Fibroblast of villous mesenchyme (primary cell): ENCODE data around the gene GBF1. TPM values are rescaled to one million over a fixed set of nuclear protein-coding genes. Genes with fewer than 3 reads are reported as not detected.
A peak's percentile ranks its signal among the peaks of the same experiment; 100 is the strongest.

Experiments
- DNase-seq: peaks from one replicate; pipeline ENCODE4 v3.0.0-alpha.2; 2010; ENCODE audit warnings: low read depth
- H3K4me3 ChIP-seq: 2 replicates; pipeline ENCODE4 v1.5.1; 2011; ENCODE audit warnings: low read depth, mild to moderate bottlenecking, low read length
- total RNA-seq: library from RNA; depleted of rRNA; stranded (reverse); fragments of >200 nt; gene quantifications from 2 replicates; pipeline ENCODE4 v1.2.3, GENCODE V29; 2012
- TF ChIP-seq, protein P1 (sequence below): IDR thresholded peaks from 2 replicates; pipeline ENCODE4 v1.5.1; 2012; ENCODE audit warnings: low read depth, mild to moderate bottlenecking, low read length; ENCODE audit not compliant: insufficient read depth

GBF1 gene
- total RNA-seq, 1 donor = 58.3 TPM

DNA sequence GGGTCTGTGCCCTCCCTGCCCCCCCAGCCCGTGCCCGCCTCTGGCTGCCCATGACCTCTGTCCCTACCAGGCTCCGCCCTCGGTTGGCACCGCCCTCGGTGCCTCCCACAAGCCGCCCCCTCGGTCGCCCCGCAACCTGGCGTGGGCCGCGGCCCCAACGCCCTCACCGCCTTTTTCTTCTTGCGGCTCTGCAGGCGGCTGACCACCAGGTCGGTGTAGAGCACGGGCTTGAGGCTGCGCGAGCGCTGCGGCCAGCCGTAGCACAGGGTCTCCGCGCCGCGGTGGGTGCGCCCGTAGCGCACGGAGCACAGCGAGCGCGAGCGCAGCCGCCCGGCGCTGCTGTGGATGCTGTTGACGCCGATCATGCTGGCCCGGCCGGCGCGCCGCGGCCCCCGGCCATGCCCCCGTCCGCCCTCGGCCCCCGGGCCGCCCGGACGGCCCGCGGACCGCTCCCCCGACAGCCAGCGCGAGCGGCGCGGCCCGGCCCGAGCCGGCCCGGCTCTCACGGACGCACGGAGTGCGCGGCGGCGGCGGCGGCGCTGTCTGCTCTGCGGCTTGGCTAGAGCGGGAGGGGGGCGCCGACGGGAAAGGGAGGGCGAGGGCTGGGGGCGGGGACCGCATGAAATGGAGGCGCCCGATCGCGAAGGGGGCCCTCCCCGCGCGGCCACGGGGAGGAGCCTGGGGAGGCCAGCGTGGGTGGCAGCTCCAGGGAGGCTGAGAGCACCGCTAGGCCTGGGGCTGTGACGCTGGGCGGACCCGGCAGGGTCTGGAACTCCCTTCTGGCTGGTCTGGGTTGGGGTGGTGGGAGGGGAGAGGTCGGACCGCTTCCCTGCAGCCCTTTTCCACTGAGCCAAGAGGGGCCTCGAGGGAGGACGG is 163.6 kb downstream of the GBF1 start:
- DNase-seq = peak; percentile 65
- TF ChIP-seq, protein P1, sequence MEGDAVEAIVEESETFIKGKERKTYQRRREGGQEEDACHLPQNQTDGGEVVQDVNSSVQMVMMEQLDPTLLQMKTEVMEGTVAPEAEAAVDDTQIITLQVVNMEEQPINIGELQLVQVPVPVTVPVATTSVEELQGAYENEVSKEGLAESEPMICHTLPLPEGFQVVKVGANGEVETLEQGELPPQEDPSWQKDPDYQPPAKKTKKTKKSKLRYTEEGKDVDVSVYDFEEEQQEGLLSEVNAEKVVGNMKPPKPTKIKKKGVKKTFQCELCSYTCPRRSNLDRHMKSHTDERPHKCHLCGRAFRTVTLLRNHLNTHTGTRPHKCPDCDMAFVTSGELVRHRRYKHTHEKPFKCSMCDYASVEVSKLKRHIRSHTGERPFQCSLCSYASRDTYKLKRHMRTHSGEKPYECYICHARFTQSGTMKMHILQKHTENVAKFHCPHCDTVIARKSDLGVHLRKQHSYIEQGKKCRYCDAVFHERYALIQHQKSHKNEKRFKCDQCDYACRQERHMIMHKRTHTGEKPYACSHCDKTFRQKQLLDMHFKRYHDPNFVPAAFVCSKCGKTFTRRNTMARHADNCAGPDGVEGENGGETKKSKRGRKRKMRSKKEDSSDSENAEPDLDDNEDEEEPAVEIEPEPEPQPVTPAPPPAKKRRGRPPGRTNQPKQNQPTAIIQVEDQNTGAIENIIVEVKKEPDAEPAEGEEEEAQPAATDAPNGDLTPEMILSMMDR = no peak
- H3K4me3 ChIP-seq = peak overlapping the region; percentile 57

DNA sequence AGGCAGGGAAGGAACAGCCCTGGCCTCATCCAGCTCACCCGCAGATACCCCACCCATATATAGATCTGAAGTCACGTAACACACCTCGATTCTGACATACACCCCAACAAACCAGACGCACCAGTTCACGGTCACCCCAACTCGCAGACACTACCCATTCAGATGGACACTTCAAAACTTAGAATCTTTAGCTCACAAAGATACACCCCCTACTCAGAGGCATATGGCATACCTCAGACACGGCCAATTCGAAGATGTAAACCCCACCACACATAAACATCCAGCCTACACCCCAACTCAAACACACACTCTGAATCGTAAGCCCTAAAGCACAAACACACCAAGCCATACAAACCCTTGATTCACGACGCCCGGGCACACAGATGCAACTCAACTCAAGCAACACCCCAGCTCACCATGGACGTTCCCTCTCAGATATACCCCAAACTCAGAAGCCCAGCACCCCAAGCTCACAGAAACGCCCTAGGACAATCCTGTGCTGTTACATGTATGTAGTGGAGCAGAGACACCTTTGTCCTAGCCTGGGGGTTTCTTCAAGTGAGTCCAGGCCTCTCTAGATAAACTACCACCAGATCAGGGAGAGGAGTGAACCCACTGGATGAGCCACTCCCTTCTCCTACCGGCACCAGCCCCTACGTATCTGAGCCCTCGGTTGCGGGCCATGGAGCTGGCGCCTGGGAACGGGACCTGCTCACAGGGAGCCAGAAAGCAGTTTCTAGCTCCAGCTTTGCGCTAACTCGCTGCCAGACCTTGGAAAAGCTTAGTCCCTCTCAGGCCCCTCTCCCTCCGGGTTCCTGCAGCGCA is 164.5 kb downstream of the GBF1 start:
- TF ChIP-seq, protein P1 = no peak
- DNase-seq = no peak
- H3K4me3 ChIP-seq = peak overlapping the region; percentile 57

GRCh38 chr10:102410429-102411073 is 165.2 kb downstream of the GBF1 start:
- H3K4me3 ChIP-seq = peak overlapping the region; percentile 57
- TF ChIP-seq, protein P1 = no peak
- DNase-seq = peak; percentile 40

- TF ChIP-seq, protein P1 = no peak
- DNase-seq = no peak
- no peak overlapping the region for H3K4me3 ChIP-seq
Measured at GRCh38 chr10:102411341-102412255, 166.3 kb downstream of the GBF1 start.

GRCh38 chr10:102412293-102412692 is 167.0 kb downstream of the GBF1 start:
- no peak for DNase-seq
- TF ChIP-seq, protein P1 = no peak
- H3K4me3 ChIP-seq = no peak overlapping the region

DNA sequence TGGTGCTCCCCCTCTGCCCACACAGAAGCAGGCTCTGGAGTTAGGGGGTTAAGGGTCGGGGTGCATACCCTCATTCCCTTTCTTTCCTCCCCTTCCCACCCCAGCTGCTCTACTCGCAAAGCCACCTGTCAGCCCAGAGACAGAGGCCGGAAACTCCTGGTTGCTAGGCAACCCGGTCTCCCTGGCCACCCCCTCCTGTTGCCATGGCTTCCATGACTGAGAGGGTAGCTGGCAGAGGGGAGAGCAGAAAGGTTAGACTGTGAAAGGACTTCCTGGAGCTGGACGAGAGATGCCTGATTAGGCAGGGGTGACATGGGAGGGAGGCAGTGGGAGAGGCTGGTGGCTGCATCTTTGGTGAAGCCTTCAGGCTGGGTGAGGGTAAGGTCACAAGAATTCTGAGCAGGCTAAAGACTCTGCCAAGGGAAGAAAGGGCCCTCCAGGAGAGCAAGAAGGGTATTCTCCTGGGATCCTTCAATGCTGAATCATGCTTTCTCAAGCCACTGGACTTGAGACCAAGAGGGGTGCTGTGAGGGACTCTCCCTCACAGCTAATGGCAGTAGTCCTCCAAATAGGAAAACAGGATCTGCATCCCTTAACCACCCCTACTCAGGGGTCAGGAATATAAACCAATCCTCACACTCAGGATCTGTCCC is 167.8 kb downstream of the GBF1 start:
- no peak for DNase-seq
- no peak overlapping the region for H3K4me3 ChIP-seq
- TF ChIP-seq, protein P1 = no peak
